ENCODE results near the gene GJD2.

GJD2 gene

DNA sequence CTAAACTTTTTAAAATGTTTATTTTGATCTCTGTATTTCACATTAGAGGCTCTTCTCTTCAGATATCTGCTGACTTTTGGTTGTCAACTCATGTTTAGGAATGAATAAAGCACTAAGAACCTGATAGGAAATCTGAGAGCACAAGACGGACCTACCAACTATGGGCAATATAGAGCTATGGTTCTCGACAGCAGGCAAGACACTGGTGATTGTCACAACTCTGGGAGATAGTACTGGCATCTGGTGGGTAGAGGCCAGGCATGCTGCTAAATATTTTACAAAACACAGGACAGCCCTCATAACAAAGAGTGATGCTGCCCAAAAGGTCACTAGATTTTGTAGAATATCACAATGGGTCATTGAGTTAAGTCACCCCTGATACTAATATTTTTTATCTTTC lies 17.5 kb upstream of the GJD2 start:
- no peak for DNase-seq

DNA sequence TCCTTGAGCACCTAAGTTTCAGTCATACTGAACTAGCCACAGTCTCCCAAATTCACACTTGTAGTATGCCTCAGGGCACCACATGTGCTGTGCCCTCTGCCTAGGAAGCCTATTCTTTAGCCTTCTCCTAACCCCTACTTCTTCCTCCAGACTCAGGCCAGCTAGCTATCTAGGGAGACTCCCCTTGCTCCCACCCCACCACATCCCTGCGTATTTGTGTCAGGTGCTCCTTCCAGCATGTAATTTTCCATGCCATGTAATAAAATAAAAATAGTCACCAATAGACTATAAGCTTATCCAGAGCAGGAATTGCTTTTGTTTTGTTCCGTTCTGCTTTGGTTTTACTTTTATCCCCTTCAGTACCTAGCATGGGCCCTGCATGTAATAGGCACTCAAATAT lies 14.9 kb upstream of the GJD2 start:
- DNase-seq: no peak

DNA sequence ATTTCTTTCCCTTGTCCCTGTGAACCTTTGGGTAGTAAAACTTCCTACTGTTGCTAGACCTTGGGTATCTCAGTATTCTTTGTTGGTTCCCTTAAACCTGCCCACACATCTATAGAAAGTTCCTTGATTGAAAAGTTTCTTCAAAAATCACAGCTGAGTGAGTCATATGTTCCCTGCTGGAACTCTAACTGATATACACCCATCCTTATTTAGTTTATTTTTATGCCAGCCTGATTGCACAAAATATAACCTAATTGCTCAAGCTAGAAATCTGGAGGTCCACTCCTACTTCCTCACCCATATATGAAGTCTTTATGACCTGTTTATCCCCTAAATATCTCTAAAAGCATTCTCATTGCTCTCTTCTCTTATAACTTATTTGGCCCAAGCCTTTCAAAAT lies 13.7 kb upstream of the GJD2 start:
- DNase-seq: no peak

DNA sequence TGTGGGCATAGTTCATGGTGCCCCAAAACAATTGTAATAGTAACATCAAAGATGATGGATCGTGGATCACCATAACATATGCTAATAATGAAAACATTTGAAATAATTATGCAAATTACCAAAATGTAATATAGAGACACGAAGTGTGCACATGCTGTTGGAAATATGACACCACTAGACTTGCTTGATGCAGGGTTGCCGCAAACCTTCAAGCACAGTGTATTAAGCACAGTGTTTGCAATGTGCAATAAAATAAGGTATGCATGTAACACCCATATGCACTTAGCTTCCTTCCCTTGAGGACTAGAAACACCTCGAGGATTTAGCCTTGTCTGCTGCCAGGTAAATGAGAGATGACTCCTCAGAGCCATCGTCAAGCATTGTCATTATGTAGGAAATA lies 10.9 kb upstream of the GJD2 start:
- DNase-seq: no peak

DNA sequence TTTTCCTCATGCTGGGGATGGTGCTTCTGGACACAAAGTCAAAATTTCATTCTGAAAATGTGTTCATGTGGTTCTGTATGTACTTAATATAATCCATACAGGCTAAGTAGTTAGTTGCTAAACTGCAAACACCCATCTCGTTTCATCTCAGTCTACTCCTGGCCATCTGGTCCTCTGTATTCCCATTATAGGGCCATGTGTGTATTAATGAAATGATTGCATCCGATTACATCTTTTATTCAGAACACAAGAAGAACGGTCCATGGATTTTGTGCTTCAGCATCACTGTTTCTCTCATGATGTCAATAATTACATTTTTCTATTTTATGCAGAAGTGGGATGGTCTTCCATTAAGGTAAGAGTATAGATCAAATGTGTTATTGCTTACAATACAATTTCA lies 6.1 kb upstream of the GJD2 start:
- DNase-seq: no peak

DNA sequence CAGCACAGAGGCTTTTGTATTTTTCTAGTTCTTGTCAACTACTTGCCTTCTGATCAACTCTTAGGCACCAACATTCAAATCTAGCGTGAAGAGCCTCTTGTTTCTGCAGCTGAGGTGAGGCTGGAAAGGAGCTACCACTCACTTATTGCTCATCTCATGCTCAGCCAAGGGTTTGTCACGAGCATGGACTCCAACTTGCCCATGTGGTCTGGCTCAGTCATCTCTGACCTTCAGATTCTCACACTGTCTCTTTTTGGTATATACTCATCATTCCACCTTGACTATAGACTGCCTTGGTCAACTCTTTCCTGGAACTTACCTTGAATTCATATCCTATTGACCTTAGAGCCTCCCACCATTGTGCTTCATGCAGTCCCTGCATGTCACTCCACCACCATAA lies 5.2 kb upstream of the GJD2 start:
- no peak for DNase-seq

DNA sequence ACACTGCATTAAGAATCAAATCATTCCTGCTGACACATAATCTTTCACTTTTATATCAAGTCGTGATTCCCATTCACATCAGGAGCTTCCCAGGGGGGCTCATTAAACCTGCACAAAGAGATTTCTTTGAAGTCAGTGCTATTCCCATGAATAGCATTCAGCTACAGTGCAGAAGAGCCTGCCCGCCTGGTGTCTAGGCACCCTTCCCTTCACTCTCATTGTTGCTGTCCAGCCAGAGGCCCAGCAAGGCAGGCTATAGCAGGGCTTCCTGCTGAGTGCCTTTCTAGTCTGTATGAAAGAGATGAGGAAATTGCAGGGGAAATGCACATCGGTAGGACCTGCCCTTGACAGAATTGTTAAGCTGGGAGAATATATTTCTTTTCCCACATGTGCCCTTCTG lies 4.5 kb upstream of the GJD2 start:
- no peak for DNase-seq

DNA sequence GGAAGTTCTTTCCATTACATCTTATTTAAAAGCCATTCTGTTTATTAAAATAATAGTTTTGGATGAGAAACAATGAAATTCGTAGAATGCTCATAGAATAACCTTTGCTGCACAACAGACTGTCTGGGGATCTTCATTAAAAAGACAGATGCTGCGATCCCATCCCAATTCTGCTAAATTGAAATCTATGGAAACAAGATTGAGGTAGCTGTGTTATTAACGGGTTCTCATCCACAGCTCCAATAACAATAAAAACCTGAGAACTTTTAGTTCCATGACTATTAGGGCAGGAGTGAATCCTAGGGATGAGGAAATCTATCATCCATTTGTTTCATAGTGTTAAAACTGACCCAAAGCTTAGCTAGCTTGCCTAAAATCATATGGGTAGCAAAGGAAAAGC lies 2.5 kb upstream of the GJD2 start:
- DNase-seq: no peak

DNA sequence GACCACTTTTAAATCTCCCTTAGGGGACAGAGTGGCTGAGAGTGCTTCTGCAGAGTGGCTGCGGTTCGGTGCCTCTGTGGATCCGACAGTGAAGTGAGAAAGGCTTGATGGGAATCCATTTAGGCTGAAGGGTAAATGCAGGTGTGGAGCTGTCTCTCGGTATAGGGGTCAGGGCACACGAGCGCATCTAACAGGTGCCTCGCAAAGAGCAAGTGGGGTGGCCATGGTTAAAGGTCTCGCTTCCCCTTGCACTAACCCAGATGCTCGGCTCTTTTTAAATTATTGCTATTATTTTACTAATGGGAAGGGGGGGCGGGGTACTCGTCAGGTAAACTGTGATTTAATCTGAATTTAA lies 598 bp upstream of the GJD2 start:
- DNase-seq: no peak

DNA sequence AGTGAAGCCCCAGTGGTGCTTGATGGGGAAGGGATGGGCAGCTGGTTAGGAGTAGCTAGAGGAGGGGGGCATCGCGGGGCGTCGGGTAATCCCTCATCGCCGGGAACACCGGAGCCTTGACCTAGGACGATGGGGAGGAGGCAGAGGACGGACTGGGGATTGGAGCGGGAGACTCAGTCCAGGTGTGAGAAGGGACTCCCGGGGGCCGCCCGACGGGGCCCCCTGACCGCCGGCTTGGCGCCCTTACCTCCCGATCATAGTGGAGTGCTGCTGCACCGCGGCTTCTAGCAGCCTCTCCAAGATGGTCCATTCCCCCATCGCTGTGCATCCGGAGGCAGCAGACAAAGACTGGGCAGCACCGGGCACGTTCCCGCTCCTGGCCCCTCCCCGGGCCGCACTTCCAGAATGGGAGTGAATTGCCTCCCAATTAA lies 612 bp downstream of the GJD2 start:
- DNase-seq: no peak

DNA sequence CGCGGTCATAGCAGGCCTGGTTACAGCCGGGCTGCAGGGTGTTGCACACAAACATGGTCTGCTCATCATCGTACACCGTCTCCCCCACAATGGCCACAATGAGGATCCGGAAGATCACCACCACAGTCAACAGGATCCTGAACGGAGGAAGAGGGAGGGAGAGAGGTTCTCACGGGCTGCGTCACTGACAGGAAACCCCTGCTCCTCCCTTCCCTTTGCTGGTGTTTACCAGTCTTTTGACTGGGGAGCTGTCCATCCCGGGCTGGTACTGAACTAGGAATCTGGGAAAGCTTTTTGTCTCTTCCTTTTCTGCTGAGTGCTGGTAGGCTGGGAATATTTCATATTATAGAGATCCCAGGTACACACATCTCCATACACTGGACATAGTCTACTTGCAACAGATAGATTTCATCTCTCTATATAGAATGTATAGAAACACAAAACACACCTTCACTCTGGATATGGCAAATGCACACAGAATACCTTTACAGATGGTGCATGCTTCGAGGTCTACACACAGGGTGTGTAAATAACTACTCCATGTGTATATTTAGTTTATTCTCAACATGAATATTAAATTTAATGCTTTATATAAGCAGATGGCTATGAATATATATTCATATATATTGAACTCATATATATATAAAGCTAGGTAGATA lies 1.4 kb downstream of the GJD2 start:
- no peak for DNase-seq

DNA sequence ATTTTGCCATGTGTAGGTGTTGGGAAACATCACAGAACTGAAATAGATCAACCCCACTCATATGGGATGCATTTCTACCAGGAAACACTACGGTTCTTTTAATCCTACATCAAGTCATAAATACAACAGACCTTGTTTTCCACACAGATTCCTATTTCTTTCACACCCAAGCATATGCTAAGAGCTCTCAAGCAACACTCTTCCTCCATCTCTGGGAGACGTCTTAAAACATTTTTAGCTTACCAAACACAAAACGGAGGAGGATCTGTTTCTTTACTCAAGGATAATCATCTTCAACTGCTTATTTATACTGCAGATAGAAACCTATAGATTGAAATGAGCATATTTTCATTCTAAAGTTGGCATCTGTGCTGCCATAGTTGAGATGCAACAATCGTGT lies 5.1 kb downstream of the GJD2 start:
- DNase-seq: no peak

DNA sequence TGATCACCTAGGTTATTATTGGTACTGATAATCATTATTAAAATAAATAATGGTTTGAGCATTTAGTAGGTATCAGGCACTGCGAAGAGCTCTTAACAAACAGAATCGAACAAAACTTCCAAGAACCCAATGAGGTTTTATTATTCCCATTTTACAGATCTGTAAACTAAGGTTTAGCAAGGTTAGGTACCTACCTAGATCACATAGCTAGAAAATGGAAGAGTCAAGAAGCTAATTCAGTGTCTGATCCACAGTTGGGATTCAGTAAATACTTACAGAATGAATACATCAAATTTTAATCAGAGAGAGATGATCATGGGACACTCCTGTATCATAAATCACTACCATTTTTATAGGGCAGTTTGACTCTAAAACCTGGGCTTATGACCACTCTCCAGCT lies 15.5 kb downstream of the GJD2 start:
- DNase-seq: no peak

DNA sequence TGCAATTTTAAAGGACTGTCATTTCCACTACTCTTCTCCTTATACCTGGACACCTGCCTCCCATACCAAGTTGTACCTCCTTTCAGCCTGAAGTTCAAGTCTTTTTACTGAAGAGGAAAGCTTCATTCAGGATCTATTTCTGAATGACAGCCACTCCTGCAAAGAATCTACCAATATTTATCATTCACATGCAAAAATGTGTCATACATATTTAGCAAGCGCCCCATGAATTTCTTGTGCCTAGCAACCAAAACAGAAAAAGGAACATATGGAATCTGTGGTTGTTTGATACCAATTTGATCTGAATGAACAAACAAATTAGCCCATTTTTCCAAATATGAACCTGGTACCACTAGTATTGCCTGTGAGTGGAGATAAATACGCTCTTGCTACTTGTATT lies 16.8 kb downstream of the GJD2 start:
- no peak for DNase-seq

DNA sequence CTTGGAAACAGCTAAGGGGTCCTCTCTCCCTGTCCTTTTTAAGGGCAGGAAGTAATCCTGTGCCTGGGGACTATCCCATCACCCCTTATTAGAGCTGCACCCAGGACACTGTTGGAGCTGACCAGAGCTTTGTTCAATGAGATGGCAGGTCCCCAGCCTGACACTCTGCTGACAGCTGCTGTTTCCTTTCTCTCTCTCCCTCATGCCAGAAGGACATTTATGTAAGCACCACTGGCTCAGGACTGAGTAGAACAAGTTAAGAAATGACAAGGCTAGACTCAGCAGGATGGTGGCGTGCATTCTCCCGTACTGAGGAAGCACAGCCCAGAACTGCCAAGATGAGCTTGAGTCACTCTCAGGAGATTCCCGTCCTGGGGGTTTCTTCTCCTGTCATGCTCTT lies 17.3 kb downstream of the GJD2 start:
- DNase-seq: no peak

DNA sequence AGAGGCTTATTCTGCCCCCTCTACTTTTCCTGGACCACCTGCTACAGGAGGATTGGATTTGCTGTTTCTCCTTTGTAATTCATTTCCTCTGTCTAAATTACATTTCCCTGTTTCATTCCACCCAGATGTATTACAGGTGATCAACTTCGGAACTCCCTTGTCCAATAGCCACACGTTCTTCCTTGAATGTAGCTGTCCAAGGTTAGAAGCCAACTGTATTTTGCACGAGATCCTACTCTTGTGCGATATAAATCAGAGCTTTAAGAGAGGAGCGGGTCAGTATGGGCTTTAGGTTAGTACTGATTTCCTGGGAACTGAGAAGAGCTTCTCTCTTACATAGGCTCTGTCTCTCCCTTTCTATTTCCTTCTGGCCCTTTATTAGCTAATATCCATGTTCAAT lies 20.5 kb downstream of the GJD2 start:
- no peak for DNase-seq

DNA sequence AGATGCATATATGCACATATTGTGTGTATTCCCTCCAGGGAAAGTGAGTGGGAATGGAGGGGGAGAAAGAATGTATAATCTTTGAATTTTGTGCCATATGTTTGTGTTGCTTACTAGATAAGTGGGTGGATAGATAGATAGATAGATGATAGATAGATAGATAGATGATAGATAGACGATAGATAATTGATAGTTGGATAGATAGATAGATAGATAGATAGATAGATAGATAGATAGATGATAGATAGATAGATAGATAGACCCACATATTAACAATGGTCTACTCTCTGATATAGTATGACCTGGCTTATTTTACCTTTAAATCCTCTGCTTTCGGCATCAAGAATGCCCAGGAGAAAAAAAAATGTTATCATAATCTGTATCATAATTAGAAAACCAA lies 21.2 kb downstream of the GJD2 start:
- no peak for DNase-seq

DNA sequence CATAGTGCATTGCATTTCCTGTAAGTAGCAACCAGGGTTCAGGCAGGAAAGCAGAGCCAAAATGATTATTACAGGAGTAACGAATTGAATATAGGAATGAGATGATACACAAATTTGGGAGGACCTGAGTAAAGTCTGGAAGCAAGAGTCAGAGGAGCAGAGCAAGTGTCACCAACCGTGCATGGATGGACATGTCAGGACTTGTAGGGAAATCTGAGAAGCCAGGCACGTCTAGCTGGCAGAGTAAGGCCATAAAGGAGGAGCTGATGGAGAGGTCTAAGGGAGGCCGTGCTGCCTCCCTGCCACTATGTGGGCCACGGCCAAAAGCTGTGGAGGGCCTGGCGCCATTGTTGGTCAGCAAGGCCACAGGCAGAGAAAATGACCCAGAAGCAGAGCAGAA lies 22.4 kb downstream of the GJD2 start:
- no peak for DNase-seq

DNA sequence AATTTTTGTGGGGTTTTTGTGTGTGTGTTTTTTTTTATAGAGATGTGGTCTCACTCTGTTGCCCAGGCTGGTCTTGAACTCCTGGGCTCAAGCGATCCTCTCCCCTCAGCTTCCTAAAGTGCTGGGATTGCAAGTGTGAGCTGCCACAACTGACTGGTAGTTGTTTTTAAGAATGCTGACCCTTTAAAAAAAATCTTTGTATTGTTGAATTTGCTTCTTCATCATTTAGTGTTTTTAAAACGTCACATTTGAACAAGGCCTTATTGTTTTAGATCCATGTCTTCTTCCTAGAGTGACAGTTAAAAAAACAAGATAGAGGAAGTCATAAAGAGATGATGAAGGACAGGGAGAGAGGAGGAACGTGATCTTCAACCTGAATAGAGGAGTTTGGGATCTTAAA lies 24.1 kb downstream of the GJD2 start:
- no peak for DNase-seq

DNA sequence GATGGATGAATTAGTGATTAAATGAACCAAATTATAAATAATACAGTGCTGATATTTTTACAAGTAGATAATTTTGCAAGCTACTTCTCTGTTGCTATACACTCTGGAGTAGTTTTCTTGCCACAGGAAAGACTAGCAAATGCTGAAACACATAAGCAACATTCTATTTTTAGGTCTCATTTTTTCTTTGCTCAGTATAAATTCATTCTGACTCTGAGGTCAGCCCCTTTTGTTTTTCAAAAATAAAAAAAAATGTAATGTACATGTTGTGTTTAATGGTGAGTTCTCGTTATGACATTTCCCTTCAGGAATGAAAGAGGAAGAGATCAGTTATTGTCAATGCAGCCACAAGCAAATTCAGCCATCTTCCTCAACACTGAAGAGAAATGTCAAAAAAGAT lies 24.9 kb downstream of the GJD2 start:
- no peak for DNase-seq

DNA sequence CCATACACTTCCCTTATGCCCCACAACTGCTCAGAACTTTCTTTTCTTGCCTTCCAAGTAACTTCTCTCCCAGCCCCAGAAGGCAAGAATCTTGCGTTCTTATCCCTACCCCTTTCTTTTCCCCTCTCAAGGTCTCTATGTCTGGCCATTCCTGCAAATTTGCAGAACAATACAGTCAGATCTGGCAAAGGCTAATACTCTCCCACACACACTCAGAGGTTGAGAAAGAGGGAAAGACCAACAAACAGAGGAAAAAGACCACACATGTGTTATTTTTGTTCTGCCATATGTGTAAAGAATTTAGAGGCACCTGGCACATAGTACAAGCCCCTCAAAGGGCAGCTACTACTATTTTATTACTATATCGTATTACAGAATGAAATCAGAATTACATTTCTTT lies 25.7 kb downstream of the GJD2 start:
- no peak for DNase-seq

DNA sequence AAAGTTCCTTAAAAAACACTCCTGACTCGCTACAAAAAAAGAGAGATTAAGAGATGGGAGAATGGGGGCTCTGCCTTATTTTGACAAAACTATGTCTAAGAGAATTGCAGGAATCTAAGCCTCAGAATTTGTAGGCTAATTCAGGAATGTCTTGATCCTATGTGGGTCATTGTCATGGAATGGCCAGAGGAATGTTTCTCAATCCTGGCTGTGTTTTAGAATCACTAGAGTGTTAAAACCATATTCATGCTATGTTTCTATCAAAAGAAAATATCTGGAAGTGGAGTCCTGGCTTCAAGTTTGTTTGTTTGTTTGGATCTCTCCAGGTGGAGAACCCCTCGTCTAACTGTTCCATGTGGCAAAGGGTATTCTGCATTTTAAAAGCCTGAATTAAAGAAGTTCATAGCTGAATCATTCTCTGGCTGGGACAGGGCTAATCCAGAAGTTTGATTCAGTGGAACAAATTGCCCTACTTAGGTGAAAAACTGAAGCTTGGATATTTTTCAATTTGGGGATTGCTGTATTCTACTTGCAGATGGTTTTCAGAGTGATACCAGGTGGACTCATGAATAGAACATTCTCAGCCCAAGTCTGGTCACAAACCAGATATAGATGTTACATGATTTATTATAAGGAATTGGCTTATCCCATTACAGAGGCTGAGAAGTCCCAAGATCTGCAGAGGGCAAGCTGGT lies 28.2 kb downstream of the GJD2 start:
- no peak for DNase-seq

DNA sequence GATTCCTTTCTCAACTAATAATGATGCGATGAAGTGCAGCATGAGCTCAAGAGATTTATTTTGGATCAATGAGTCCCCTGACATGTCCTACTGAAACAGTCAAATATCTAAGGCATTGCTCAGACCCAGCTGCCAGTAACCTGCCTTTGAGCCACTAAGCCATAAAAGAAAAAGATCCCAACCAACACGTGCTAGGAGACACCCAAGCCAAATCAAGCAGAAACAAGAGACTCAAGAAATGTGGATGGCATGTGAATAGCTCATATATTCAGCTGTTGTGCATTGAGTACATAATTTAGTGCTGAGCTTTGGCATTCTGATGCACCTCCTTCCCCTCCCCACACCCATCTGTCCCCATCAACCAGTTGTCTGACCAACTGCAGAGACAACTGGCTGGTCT lies 29.2 kb downstream of the GJD2 start:
- no peak for DNase-seq

DNA sequence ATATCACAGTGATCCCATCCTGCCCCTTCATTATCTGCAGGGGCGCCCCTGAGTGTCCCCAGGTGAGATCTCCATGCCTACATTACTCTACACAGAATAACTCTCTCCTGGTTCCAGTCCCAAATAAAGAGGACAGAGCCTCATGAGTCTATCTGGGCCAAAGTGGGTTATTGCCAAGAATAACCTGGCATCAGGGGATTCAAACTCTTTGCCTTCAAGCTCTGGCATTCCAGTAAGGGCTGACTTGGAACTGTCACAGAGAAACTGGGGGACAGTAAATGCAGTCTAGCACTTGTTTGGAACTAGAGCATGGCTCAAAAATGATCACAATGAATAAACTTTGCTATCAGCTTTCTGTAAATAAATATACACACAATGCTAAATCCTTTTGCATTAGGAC lies 30.3 kb downstream of the GJD2 start:
- no peak for DNase-seq

DNA sequence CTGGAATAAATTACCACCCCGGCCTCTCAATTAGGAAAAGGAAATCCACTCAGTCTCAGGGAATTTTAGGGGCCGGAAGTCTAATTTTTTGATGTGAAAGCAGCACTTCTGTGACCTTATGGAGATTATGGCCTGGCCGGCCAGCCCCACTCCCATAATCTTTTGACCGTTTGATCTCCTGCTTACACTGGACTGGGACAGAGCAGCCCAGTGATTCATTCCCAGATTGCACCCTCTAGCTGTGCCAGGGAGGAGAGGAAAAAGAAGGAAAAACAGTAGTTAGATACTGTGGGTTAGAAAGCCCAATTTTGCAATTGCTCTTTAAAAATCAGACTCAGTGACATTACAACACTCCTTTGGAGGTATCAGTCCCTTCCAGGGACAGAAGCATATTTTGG lies 32.4 kb downstream of the GJD2 start:
- no peak for DNase-seq

All from stimulated activated CD4-positive, alpha-beta T cell treated with anti-CD3 and anti-CD28 coated beads, Interleukin-2, amount 100 ng/mL, for 48 hours (primary cell).